HG03108 (cell line): ENCODE data around the gene TRIM16.
"Not testable (repeated sequence)": the region's sequence is repeated elsewhere in the genome, so short reads cannot be mapped to it uniquely, and the experiment has no call there.

Experiments
- ATAC-seq: cut with Tn5 transposase; IDR thresholded peaks from one replicate; pipeline ENCODE4 v1.9.1; 2021; ENCODE audit warnings: moderate library complexity; ENCODE audit not compliant: unreplicated experiment

Gene TRIM16

DNA sequence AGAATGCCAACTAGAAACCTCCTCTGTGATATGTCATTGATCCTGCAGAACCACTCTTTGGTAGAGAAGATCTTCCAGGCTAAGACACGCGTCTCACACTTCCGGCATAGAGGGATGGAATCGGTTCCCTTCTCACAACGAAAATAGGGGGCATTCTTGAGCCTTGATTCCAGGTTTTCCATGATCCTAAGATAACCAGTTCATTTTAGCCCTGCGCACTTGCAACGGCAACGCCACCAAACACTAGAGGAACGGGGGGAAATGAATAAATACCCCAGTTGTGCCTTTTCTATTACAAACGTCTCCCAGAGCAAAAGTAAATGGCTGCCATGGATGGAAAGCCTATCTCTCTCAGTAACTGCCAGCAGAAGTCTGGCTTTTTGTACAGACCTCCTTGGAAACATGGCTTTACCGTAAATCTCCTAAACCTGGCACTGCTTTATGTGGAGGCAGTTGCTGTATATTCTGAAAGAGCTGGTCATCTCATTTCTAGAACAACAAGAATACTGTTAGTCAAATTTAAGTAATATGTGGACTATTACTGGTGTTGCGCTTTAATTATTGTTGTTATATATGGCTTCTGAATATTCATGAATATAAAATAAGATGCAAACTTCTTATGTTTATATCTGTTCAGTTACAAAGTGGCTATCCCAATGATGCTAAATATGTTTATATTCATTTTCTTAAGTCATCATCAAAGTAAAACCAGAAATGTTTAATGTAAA is 64.6 kb downstream of the TRIM16 start, which contains the start of gene FBXW10B:
TSS of gene FBXW10B (minus strand) at position 374 of the 728 bp plus-strand sequence. CDS start at position 182, 192 bp downstream.
- ATAC-seq = not testable (repeated sequence)

DNA sequence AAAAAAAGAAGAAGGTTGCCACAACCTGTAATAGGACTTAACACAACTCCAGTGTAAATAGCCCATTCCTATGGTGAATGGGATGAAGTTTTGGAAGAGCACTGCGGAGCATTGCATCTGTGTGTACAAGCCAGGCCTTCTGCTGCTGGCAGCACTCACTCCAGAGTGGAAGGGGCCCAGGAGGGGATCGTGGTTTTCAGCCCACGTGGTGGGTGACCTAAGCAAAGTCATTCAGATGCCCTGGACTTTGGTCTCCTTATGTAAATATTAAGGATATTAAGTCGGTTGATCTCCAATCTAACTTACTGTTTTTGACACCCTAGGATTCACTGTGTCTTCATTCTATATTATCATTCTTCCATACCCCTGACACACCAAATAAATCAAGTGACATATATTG is 67.3 kb downstream of the TRIM16 start:
- ATAC-seq = not testable (repeated sequence)

DNA sequence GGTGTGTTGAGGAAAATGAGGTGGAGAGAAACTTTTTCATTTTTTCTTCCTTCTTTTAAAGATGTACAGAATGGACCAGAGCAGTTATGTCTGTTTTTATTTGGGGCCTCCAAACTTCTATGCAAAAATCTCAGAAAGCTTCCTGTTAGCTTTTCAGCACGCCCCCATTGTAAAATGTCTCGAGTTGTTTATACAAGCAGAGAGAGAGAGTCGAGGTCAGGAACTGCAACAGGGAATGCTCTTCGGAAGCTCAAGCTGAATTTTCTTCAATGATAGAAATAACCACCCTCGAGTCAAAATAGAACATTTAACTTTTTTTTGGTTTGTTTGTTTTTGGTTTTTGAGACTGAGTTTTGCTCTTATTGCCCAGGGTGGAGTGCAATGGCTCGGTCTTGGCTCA is 68.3 kb downstream of the TRIM16 start:
- ATAC-seq = not testable (repeated sequence)

DNA sequence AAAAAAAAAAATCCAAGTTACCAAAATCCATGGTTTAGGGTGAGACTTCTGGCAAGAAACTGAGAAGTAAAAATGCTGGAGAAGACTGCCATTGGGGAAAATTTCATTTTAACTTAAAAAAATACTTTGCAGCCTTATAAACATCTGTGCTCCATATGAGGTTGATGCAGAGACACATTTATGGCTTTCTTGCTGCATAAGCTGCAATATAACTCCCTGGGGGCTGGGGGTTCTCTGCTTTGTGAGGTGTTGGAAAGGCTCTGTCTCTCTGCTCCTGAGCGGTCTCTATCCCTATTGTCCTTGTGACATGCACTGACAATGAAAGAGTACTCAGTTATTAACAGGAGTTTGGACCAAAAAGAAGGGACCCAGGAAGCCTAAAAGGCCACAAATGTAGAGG is 71.0 kb downstream of the TRIM16 start:
- not testable (repeated sequence) for ATAC-seq

DNA sequence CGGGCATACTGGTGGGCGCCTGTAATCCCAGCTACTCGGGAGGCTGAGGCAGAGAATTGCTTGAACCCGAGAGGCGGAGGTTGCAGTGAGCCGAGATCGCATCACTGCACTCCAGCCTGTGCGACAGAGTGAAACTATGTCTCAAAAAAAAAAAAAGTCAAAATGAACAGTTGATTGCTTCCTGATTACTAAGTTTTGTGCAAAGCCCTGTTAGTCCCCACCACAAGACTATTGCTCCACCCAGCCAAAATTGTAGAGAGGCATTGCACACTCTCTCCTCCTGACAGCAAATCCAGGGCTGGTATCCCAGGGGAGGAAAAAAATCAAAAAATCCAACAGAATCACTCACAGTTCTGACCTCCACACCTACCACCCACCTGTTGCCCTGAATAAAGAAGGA is 91.2 kb downstream of the TRIM16 start:
- ATAC-seq = not testable (repeated sequence)

DNA sequence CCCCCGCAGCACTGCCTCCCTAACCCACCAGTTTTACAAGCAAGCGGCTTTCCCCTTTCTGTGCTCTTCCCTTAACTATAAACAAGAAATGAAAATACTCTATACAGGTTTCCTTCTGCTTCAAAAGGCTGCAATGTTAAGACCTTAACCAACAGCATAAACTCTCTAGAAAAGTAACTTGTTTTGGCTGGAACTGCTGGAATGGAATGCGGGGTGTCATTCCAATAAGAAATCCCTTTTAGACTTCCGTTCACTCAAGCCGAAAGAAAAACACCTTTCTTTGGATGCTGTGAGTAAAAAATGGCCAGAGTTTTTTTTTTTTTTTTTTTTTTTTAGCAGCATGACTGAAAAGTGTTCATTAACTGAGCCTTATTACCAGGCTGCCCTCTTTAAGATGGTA is 92.1 kb downstream of the TRIM16 start:
- not testable (repeated sequence) for ATAC-seq

DNA sequence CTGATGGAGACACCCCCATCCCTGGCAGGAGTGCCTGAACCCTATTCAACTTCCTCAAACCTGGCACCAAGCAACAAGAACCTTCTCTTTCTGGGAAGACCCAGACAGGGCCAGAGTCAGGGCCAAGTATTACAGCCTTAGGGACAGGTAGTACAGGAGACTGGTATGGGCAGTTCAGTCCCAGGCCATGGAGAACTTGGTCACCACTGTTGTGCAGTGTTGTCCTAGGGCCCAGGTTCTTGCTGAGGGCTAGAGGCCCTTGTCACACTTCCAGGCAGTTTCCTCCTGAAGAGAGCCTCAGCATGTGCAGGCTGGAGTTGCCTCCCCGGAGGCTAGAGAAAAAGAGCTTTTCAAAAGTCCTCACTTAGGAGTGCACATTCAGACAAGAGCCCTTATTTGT is 93.3 kb downstream of the TRIM16 start:
- not testable (repeated sequence) for ATAC-seq

DNA sequence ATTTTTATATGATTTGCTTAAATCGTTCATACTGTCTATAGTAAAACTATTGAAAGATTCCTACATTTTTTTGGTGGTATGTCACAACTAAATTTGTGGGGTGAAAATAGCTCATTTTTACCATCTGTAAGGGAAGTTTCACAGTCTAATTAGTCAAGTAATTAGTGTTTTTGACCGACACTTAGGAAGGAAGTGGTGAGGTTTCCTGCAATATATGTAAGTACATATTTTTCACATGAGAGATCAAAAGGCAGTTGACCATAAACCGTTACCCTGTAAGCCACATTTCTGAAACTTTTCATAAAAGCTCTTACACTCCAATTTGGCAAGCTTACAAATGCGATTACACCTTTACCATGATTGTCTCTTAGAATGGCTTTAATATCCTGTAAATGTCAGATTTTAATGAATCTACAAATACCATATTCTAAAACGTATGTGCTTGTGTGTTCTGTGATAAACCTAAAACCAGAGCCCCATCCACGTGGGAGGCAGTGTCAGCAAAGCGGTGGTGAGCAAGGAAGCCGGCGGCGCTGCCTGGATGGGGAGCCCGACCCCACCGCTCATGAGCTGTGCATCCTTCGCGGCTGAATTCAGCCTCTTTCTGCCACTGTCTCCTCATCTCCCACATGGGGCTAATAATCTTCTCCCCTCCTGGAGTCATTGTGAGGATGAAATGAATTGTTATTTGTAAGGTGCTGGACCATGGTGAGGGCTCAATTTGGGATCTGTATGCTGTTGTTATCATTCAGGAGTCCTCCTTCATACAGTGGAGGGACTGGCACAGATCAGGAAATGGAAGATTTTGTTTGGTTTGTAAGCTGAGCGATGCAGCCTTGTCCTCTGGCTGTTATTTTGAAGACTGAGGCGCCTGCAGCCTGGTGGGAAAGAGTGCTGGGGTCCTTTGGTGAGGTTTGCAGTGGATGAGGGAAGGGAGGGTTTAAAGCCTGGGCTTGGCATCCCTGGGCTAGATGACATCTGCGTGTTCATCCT is 94.3 kb downstream of the TRIM16 start:
- not testable (repeated sequence) for ATAC-seq

DNA sequence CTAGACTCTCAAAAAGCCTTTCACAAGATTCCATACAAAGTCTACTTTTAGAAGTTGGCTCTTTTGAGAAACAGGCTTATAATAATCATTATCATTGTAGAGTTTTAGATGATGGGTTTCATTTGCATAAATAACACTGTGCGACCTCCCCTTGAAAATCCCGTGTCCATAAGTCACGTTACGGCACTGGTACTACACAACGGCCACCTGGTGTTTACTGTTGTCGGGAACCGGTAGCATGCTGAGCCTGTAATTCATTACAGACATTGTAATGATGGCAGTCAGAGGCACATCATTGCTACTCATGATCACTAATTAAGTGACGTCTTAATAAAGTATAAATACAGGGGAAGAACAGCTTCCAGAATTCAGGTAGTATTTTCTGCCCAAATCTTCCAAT is 96.1 kb downstream of the TRIM16 start:
- ATAC-seq = not testable (repeated sequence)

DNA sequence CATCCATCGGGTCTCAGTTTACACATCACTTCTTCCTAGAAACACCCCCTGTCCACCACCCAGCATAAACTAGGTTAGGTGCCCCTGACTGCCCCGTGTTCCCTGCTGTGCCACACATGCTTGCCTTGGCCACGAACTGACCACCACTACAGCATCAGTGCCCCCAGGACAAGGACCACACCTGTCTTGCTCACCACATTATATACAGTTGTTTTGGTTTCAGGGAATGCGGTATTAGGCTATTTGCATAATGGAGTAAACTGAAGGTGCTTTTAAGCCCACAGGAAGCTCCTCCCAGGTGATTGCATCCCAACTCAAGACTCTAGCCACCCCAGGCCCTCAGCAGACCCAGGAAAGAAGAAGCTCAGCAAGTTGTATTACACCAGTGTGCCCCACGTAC is 100.8 kb downstream of the TRIM16 start:
- ATAC-seq = not testable (repeated sequence)

DNA sequence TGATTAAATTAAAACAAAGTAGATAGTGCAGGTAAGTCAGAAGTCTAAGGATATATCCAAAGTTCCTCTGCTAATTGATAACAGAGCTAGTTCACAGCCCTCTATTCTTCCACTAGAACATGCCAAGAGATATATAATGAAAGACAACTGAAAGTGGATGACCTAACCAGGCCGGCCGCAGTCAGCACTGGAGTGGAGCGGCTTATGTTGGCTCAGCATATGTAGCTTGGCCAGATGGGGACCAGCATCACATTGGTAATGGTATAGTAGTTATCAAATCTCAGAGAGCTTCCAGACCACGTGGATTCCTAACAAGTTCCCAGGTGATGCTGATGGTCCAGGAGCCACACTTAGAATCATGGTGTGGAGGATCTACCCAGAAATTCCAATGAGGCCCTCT is 102.6 kb downstream of the TRIM16 start:
- not testable (repeated sequence) for ATAC-seq
